Body of pancreas (tissue), 4 donors: ENCODE measurements around the gene HDAC3. TPM values are rescaled to one million over a fixed set of nuclear protein-coding genes. Genes with fewer than 3 reads are reported as not detected.

ENCODE experiments used
- ATAC-seq: fragments of 150-250 bp; one replicate; pipeline ENCODE4 v1.9.1; 2016
- DNase-seq, 4 donors: peaks; one replicate each; pipeline ENCODE4 v3.0.0-alpha.2; 2019
- H3K27ac ChIP-seq, 4 donors: fragments of 200-600 bp; sonication (generic); 1 replicate in 3 of 4; 2 replicates in 1 of 4; pipeline versions ENCODE4 v1.5.1 to v1.6.1; 2016 to 2019; ENCODE audit warnings: mild to moderate bottlenecking in 1 of 4, mixed read lengths in 1 of 4, moderate library complexity in 1 of 4
- H3K27me3 ChIP-seq, 2 donors: fragments of 200-600 bp; sonication (generic); one replicate each; pipeline ENCODE4 v1.6.0; 2016; ENCODE audit warnings: mild to moderate bottlenecking in 1 of 2
- H3K36me3 ChIP-seq, 2 donors: fragments of 200-600 bp; sonication (generic); replicated peaks in 1 of 2; 2 replicates each; pipeline ENCODE4 v1.5.1; 2016; ENCODE audit warnings: low read depth in 2 of 2; ENCODE audit not compliant: insufficient read depth in 1 of 2
- H3K4me1 ChIP-seq: fragments of 200-600 bp; sonication (generic); one replicate; pipeline ENCODE4 v1.6.0; 2016
- H3K4me3 ChIP-seq, 2 donors: fragments of 200-600 bp; sonication (generic); 1 replicate in 1 of 2; 2 replicates in 1 of 2; pipeline ENCODE4 v1.5.1; 2016 to 2019
- H3K9me3 ChIP-seq, 3 donors: fragments of 200-600 bp; sonication (generic); 1 replicate in 2 of 3; 2 replicates in 1 of 3; pipeline ENCODE4 v1.5.1; 2016
- POLR2A ChIP-seq, 3 donors: fragments of 450-650 bp; IDR thresholded peaks; one replicate each; pipeline ENCODE4 v1.6.1; 2016; ENCODE audit warnings: antibody characterized with exemption in 3 of 3, mild to moderate bottlenecking in 2 of 3
- WGBS, 2 donors: methylation state at CpG; one replicate each; pipeline ENCODE4 v1.1.5; 2017; 5-methylcytosine and 5-hydroxymethylcytosine counted together
- intact Hi-C: fragments of 100-400 bp; cut with DNase I; formaldehyde crosslinking; loops from one replicate; pipeline ENCODE4 v1.15.1; 2023
- total RNA-seq, 2 donors: library from RNA; depleted of rRNA; stranded (reverse); fragments of >200 nt; gene quantifications; one replicate each; pipeline ENCODE4 v1.1.0, GENCODE V29; 2016
- TF ChIP-seq, protein P1 (sequence below), 7 experiments: fragments of 450-650 bp in 4 of 7; fragments of 200-600 bp in 3 of 7; sonication (generic) in 3 of 7; IDR thresholded peaks; one replicate each; pipeline ENCODE4 v1.5.1; 2016 to 2019; ENCODE audit warnings: antibody characterized with exemption in 7 of 7

The HDAC3 gene
- total RNA-seq, 2 donors from 2014 or later, result 42.8 to 63.8 TPM

DNA sequence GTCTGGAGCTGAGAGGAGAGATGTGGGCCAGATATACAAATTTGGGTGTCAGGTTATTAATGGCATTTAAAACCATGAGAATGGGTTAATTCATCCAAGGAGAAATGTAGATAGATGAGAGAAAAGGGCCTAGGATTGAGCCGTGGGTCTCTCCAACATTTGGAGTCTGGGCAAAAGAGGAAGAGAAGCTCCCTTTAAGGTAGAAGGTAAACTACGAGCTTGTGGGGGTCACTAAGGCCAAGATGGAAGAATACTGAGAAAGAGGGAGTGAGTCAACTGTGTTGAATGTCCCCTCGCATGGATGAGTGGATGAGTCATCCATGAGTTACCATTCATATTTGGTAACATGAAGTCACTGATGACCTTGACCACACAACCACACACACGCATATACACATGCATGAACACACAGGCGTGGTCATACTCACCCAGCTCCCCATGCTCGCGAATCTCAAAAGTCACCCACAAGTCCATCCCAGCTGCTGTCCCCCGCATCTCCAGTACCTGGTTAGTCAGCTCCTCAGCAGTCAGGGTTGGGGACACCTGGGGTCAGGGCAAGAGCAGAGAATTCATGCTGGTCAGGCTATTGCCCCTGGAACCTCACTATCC, 21.4 kb upstream of the HDAC3 start:
- no peak for ATAC-seq
- no peaks in the 10 kb centered on the region for H3K36me3 ChIP-seq
- no peaks in the 10 kb centered on the region for H3K4me1 ChIP-seq
- no peak for DNase-seq
- no peak overlapping the region for H3K27ac ChIP-seq
- H3K27me3 ChIP-seq, result no peaks in the 10 kb centered on the region
- TF ChIP-seq POLR2A (IDR thresholded peaks at IDR 0.05), result no peak
- TF ChIP-seq, protein P1, sequence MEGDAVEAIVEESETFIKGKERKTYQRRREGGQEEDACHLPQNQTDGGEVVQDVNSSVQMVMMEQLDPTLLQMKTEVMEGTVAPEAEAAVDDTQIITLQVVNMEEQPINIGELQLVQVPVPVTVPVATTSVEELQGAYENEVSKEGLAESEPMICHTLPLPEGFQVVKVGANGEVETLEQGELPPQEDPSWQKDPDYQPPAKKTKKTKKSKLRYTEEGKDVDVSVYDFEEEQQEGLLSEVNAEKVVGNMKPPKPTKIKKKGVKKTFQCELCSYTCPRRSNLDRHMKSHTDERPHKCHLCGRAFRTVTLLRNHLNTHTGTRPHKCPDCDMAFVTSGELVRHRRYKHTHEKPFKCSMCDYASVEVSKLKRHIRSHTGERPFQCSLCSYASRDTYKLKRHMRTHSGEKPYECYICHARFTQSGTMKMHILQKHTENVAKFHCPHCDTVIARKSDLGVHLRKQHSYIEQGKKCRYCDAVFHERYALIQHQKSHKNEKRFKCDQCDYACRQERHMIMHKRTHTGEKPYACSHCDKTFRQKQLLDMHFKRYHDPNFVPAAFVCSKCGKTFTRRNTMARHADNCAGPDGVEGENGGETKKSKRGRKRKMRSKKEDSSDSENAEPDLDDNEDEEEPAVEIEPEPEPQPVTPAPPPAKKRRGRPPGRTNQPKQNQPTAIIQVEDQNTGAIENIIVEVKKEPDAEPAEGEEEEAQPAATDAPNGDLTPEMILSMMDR (IDR thresholded peaks at IDR 0.05), result no peak
- no peak overlapping the region for H3K4me3 ChIP-seq
- H3K9me3 ChIP-seq, result no peaks in the 10 kb centered on the region
- intact Hi-C loops, result no loop called here
- 60 to 67% methylated on average over 8 of the region's 8 CpGs for WGBS, 2 donors

DNA sequence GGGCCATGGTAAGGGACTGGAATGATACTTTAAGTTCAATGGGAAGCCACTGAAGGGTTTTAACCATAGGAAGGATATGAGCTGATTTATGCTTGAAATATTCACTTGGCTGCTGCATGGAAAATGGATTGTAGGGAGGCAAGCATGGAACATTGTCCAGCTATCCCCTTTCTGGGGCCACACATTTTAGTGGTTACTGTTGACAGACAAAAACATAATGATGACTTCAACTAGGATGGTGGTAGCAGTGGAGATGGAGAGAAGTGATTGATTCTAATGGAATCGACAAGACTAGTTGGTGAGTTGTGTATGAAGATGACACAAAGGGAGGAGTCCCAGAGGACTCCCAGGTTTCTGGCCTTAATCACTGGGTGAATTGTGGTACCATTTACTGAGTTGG, 20.8 kb upstream of the HDAC3 start:
- H3K27ac ChIP-seq, result no peak overlapping the region
- 76 to 90% methylated on average over 1 of the region's 1 CpG for WGBS, 2 donors
- no peak for ATAC-seq

DNA sequence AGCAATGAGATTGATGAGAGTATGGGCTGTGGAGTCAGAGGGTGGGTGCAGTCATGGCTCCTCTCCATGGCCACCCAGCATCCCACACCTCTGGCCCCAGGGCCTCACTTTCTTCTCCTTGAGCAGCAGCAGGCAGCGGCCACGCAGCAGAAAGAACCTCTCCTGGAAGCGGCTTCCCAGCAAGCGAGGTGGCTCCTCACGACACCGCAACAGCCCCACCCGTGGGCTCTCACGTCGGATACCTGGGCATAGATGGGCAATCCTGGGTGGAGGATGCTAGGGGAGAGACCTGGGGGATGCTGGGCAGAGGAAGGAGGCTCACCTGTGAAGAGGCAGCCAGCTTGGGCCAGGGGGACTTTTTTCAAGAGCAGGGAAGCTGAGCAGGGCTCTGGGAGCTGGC, 19.7 kb upstream of the HDAC3 start:
- WGBS, 2 donors, result 74 to 93% methylated on average over 7 to 9 of the region's 9 CpGs

More for the DNA sequence above, 20.8 kb upstream of the HDAC3 start:
- DNase-seq, result no peak
- TF ChIP-seq POLR2A (IDR thresholded peaks at IDR 0.05), result no peak
- TF ChIP-seq, protein P1 (IDR thresholded peaks at IDR 0.05), result no peak
- intact Hi-C loops, result no loop called here
- no peaks in the 10 kb centered on the region for H3K27me3 ChIP-seq
- no peaks in the 10 kb centered on the region for H3K4me1 ChIP-seq
- H3K36me3 ChIP-seq, result no peaks in the 10 kb centered on the region
- H3K9me3 ChIP-seq, result no peaks in the 10 kb centered on the region
- H3K4me3 ChIP-seq, result no peak overlapping the region

DNA sequence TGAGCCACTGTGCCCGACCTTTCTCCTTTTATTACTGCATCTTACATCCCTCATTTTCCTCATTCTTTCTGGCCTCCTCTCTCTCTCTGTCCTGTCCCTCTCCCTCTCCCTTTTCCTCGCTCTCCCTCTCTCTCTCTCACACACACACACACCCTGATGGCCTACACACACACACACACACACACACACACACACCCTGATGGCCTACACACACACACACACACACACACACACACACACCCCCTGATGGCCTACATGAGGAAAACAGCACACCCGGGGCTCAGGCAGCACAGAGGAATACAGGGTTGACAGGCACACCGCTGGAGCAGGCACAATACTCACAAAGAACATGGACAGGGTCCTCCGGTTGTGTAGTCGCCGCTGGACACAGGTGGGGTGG, 18.4 kb upstream of the HDAC3 start:
- H3K27ac ChIP-seq, result no peak overlapping the region
- no peak overlapping the region for H3K4me3 ChIP-seq
- TF ChIP-seq, protein P1 (IDR thresholded peaks at IDR 0.05), result no peak
- no peak for TF ChIP-seq POLR2A (IDR thresholded peaks at IDR 0.05)
- no peaks in the 10 kb centered on the region for H3K36me3 ChIP-seq
- H3K4me1 ChIP-seq, result peaks cover 17% of the 10 kb centered on the region
- ATAC-seq (no peak), DNase-seq (no peak)
- 75% methylated on average over 7 of the region's 7 CpGs for WGBS, 2 donors
- intact Hi-C loops, result no loop called here
- no peaks in the 10 kb centered on the region for H3K27me3 ChIP-seq
- H3K9me3 ChIP-seq, result no peaks in the 10 kb centered on the region

More for the DNA sequence above, 19.7 kb upstream of the HDAC3 start:
- H3K4me1 ChIP-seq, result peaks cover 6% of the 10 kb centered on the region
- H3K4me3 ChIP-seq, result no peak overlapping the region
- H3K27ac ChIP-seq, result no peak overlapping the region
- no peak for ATAC-seq
- DNase-seq, result no peak
- H3K36me3 ChIP-seq, result no peaks in the 10 kb centered on the region
- no peaks in the 10 kb centered on the region for H3K27me3 ChIP-seq
- no peaks in the 10 kb centered on the region for H3K9me3 ChIP-seq
- TF ChIP-seq POLR2A (IDR thresholded peaks at IDR 0.05), result no peak
- TF ChIP-seq, protein P1 (IDR thresholded peaks at IDR 0.05), result no peak
- intact Hi-C loops, result no loop called here

DNA sequence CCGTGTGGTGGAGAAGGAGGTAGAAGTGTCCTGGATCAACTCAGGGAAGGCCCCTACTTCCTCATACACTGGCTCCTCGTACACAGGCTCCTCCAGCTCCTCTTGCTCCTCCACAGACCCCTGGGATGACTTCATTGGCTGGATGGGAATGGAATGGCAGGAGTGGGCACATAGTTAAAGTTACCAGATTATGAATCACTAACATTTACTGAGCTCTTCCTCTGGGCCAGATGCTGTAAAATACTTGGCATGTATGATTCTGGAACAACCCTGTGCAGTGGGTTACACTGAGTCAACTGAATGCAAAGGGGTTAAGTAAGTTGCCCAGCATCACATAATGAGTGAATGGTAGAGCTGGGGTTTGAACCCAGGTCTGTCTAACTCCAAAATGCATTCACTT, 17.6 kb upstream of the HDAC3 start:
- H3K36me3 ChIP-seq, result no peaks in the 10 kb centered on the region
- no peaks in the 10 kb centered on the region for H3K27me3 ChIP-seq
- H3K4me1 ChIP-seq, result peaks cover 18% of the 10 kb centered on the region
- H3K27ac ChIP-seq, result no peak overlapping the region
- no peak overlapping the region for H3K4me3 ChIP-seq
- no peaks in the 10 kb centered on the region for H3K9me3 ChIP-seq
- 56 to 62% methylated on average over 1 to 2 of the region's 2 CpGs for WGBS, 2 donors
- intact Hi-C loops, result no loop called here
- ATAC-seq (no peak), DNase-seq (no peak)
- no peak for TF ChIP-seq POLR2A (IDR thresholded peaks at IDR 0.05)
- TF ChIP-seq, protein P1 (IDR thresholded peaks at IDR 0.05), result no peak
